Upper lobe of right lung (tissue), 1 donor: ENCODE measurements around the gene TPO. TPM values are rescaled to one million over a fixed set of nuclear protein-coding genes. Genes with fewer than 3 reads are reported as not detected.

Experiments used
- ATAC-seq: fragments of 200-7000 bp; cut with Tn5 transposase; one replicate; pipeline ENCODE4 v1.9.1; 2020; ENCODE audit warnings: mild to moderate bottlenecking, moderate library complexity
- DNase-seq: peaks from one replicate; pipeline ENCODE4 v3.0.0-alpha.2; 2020
- H3K27ac ChIP-seq: fragments of 200-600 bp; one replicate; pipeline ENCODE4 v1.8.0; 2022
- H3K27me3 ChIP-seq: fragments of 200-600 bp; one replicate; pipeline ENCODE4 v1.8.0; 2022; ENCODE audit warnings: mild to moderate bottlenecking
- H3K36me3 ChIP-seq: fragments of 200-600 bp; one replicate; pipeline ENCODE4 v1.8.0; 2022
- H3K4me1 ChIP-seq: fragments of 200-600 bp; one replicate; pipeline ENCODE4 v1.8.0; 2022
- H3K4me3 ChIP-seq: fragments of 200-600 bp; one replicate; pipeline ENCODE4 v1.8.0; 2022; ENCODE audit warnings: mild to moderate bottlenecking
- H3K9me3 ChIP-seq: fragments of 200-600 bp; one replicate; pipeline ENCODE4 v1.8.0; 2022
- intact Hi-C: fragments of 100-400 bp; cut with DNase I; formaldehyde crosslinking; loops from one replicate; pipeline ENCODE4 v1.11.0; 2022
- total RNA-seq: library from RNA; stranded (reverse); fragmentation: NEBNext Ultra II Directional; extraction: Animal tissue kit (Norgen Biotek cat#: 25700); gene quantifications from one replicate; pipeline ENCODE4 v1.2.1, GENCODE V29; 2021
- TF ChIP-seq, protein P1 (sequence below): fragments of 200-600 bp; IDR thresholded peaks from one replicate; pipeline ENCODE4 v1.8.0; 2022; ENCODE audit warnings: antibody characterized with exemption
- donor health status: DM: no; HTN: yes; CAD: no; lungs with severe emphysema.

Gene TPO
- total RNA-seq, 1 donor from 2014 or later: not detected

DNA sequence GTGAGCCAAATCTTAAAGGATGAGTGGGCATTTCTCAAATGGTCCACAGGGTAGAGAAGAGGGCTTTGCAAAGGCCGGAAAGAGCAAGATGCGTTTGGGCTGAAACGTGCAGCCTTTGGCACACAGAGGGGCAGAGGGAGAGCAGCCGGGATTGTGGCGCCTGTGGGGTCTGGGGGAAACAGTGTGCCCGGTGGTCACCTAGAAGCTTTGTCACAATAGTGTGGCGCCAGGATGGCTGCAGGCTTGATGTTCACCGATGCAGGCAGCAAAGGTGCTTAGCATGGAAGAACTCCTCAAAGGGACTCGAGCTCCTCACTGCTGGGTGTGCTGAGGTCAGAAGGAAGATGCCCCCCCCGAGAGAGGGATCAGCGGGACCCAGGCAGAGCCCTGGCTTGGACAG lies 23.8 kb downstream of the TPO start:
- no peak overlapping the region for H3K4me3 ChIP-seq
- H3K4me1 ChIP-seq: no peaks in the 10 kb centered on the region
- ATAC-seq (no peak), DNase-seq (no peak)
- intact Hi-C loops: no loop called here
- H3K36me3 ChIP-seq: no peaks in the 10 kb centered on the region
- no peaks in the 10 kb centered on the region for H3K27me3 ChIP-seq
- no peaks in the 10 kb centered on the region for H3K9me3 ChIP-seq
- TF ChIP-seq, protein P1, sequence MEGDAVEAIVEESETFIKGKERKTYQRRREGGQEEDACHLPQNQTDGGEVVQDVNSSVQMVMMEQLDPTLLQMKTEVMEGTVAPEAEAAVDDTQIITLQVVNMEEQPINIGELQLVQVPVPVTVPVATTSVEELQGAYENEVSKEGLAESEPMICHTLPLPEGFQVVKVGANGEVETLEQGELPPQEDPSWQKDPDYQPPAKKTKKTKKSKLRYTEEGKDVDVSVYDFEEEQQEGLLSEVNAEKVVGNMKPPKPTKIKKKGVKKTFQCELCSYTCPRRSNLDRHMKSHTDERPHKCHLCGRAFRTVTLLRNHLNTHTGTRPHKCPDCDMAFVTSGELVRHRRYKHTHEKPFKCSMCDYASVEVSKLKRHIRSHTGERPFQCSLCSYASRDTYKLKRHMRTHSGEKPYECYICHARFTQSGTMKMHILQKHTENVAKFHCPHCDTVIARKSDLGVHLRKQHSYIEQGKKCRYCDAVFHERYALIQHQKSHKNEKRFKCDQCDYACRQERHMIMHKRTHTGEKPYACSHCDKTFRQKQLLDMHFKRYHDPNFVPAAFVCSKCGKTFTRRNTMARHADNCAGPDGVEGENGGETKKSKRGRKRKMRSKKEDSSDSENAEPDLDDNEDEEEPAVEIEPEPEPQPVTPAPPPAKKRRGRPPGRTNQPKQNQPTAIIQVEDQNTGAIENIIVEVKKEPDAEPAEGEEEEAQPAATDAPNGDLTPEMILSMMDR: no peak
- no peak overlapping the region for H3K27ac ChIP-seq

DNA sequence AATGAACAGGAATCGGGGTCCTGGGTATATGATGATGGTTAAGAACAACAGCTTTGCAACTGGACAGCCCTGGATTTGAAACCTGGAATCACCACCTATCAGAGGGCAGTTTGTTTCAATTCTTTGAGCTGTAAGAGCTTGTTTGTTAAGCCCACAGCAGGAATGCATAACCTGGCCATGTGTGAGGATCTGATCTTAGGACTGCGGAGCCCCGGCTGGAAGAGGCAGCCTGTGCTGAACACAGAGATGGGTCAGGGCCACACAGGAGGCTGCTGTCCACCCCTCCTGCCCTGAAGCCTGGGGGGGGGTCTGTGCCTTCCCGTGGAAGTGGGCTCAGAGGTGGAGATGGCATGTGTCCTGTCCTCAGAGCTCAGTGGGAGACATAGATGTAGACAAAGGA lies 24.3 kb downstream of the TPO start:
- TF ChIP-seq, protein P1: no peak
- no peak for ATAC-seq
- no peaks in the 10 kb centered on the region for H3K9me3 ChIP-seq
- no peak for DNase-seq
- H3K36me3 ChIP-seq: no peaks in the 10 kb centered on the region
- H3K4me1 ChIP-seq: no peaks in the 10 kb centered on the region
- intact Hi-C loops: no loop called here
- H3K27me3 ChIP-seq: no peaks in the 10 kb centered on the region
- H3K4me3 ChIP-seq: no peak overlapping the region
- H3K27ac ChIP-seq: no peak overlapping the region

DNA sequence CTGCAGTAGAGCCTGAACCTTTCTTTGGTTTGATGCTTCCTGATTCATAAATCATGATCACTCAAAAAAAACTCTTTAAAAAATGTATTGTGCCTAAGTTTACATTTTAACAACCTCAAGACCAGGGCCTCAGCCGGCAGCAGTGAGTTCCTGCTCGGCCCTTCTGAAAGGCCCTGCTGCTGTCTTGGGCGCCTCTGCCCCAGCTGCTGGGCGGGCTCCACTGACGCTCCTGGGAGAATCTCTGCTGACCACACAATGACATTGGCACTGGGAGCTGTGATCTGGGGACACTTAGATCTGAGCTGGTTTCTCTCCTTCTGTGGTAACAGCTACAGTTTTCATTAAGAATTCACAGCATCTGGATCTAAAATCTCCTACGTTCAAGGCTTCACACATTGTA lies 25.7 kb downstream of the TPO start:
- Histone ChIP-seq H3K9me3 (no peaks in the 10 kb centered on the region), H3K4me3 (no peak overlapping the region), H3K27ac (no peak overlapping the region), H3K27me3 (no peaks in the 10 kb centered on the region), H3K36me3 (no peaks in the 10 kb centered on the region), H3K4me1 (no peaks in the 10 kb centered on the region)
- no peak for ATAC-seq
- DNase-seq: no peak
- intact Hi-C loops: no loop called here
- TF ChIP-seq, protein P1: no peak

DNA sequence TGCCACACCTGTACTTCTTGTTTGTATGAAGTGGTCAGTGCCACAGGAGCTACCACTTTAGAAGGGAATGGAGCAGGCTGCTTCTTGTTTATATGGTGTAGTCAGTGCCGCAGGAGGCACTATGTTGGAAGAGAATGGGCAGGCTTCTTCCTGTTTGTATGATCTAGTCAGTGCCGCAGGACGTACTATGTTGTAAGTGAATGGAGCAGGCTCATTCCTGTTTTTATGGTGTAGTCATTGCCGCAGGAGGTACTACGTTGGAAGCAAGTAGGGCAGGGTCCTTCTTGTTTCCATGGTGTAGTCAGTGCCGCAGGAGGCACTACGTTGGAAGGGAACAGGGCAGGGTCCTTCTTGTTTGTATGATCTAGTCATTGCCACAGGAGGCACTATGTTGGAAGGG lies 27.3 kb downstream of the TPO start:
- ATAC-seq (no peak), DNase-seq (no peak)
- no peaks in the 10 kb centered on the region for H3K9me3 ChIP-seq
- H3K4me3 ChIP-seq: no peak overlapping the region
- intact Hi-C loops: no loop called here
- H3K36me3 ChIP-seq: no peaks in the 10 kb centered on the region
- H3K27me3 ChIP-seq: no peaks in the 10 kb centered on the region
- no peak overlapping the region for H3K27ac ChIP-seq
- no peaks in the 10 kb centered on the region for H3K4me1 ChIP-seq
- TF ChIP-seq, protein P1: no peak

DNA sequence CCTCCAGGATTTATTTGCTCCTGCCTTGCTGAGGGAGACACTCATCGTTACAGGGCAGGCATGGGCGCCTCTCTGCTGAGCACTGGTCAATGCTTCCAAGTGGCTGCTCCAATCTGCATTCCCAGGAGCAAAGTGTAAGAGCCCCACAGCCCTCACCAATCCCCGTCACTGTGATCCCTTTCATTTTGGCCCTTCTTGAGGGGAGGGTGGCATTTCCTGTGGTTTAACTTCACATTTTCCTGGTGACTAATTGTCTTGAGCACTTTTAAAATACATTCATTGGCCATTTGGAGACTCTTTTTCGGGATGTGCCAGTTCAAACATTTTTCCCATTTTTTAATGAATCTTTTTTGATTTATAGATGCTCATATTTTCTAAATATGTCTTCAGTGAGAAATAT lies 33.0 kb downstream of the TPO start:
- intact Hi-C loops: no loop called here
- DNase-seq: no peak
- TF ChIP-seq, protein P1: no peak
- Histone ChIP-seq H3K36me3 (no peaks in the 10 kb centered on the region), H3K4me1 (no peaks in the 10 kb centered on the region), H3K27me3 (no peaks in the 10 kb centered on the region), H3K27ac (no peak overlapping the region), H3K4me3 (no peak overlapping the region), H3K9me3 (no peaks in the 10 kb centered on the region)
- ATAC-seq: no peak

DNA sequence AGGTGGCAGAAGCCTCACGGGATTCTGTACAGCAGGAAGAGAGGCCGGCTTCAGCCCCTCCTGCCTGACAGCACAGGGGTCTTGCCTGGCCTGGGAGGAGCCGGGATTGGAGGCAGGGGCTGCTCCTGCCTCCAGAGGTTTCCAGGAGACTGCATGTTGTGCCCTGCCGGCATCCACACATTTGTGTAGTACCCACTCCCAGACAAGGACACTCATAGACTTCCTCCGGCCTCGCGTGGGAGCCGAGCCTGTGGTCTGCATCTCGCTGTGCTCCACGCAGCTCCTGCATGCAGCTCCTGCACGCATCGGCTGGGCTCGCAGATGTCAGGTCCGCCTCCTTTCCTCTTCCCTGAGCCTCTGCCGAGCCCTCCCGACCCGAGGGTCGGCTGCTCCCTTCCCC lies 34.7 kb downstream of the TPO start:
- ATAC-seq: no peak
- intact Hi-C loops: no loop called here
- Histone ChIP-seq H3K4me3 (no peak overlapping the region), H3K4me1 (no peaks in the 10 kb centered on the region), H3K27me3 (no peaks in the 10 kb centered on the region), H3K9me3 (no peaks in the 10 kb centered on the region), H3K36me3 (no peaks in the 10 kb centered on the region), H3K27ac (no peak overlapping the region)
- DNase-seq: no peak
- TF ChIP-seq, protein P1: no peak
